Measurements from ENCODE around the gene ZNF12. TPM values are rescaled to one million over a fixed set of nuclear protein-coding genes. Genes with fewer than 3 reads are reported as not detected.
"Not testable (repeated sequence)": the region's sequence is repeated elsewhere in the genome, so short reads cannot be mapped to it uniquely, and the experiment has no call there.

ZNF12 gene
- total RNA-seq = 10 to 100 TPM; 22.4 to 23.2 TPM

GRCh38 chr7:6706666-6707407 lies at the start of gene ZNF12:
TSS of gene ZNF12 (minus strand) at chr7:6706947. CDS start at chr7:6705173, 1,774 bp downstream.
- ATAC-seq (peak; percentile 95), DNase-seq (peak; percentile 98)
- intact Hi-C loops (cut with DNase I, micrococcal nuclease) = loop anchor here (1.0 kb wide), 4 partner anchors 22 to 130 kb away; partner anchors contain the start of genes INTS15 (in 1 of the 2), ZDHHC4 (in 1 of the 2) and ZNF316 (in 1 of the 2)
- CTCF ChIA-PET = interaction anchor here (0.9 to 1.0 kb wide), 2 partner anchors 12 to 115 kb away, joined by 3 read pairs; no protein-coding TSS in a partner anchor
- Mint-ChIP-seq H3K27me3 (no peaks in the 10 kb centered on the region), H3K27ac (peak within 1 kb of the TSS; percentile 86), H3K36me3 (ENCODE audit: low read depth) (peaks cover 33% of the 10 kb centered on the region), H3K4me1 (peaks cover 37% of the 10 kb centered on the region), H3K9me3 (ENCODE audit: low read depth) (peaks cover 14% of the 10 kb centered on the region), H3K4me3 (peak within 1 kb of the TSS; percentile 86)
- POLR2A ChIA-PET = no interaction called here

- H3K27ac Mint-ChIP-seq; DNase-seq; intact Hi-C loops (cut with DNase I, micrococcal nuclease); POLR2A ChIA-PET; H3K4me3 Mint-ChIP-seq; H3K4me1 Mint-ChIP-seq; H3K9me3 Mint-ChIP-seq (ENCODE audit: low read depth); CTCF ChIA-PET; H3K27me3 Mint-ChIP-seq; H3K36me3 Mint-ChIP-seq (ENCODE audit: low read depth): not testable (repeated sequence)
- peak; percentile 23 for ATAC-seq
These were observed 47.2 kb upstream of the ZNF12 start, which contains the start of gene RSPH10B2 for GRCh38 chr7:6753964-6754363. TSS of gene RSPH10B2 (plus strand) at chr7:6754103. CDS start at chr7:6757678, 3,575 bp downstream.

GRCh38 chr7:6750173-6750572 lies 43.4 kb upstream of the ZNF12 start:
- DNase-seq; H3K4me1 Mint-ChIP-seq; intact Hi-C loops (cut with DNase I, micrococcal nuclease); H3K4me3 Mint-ChIP-seq; H3K9me3 Mint-ChIP-seq (ENCODE audit: low read depth); ATAC-seq; CTCF ChIA-PET; POLR2A ChIA-PET; H3K27me3 Mint-ChIP-seq; H3K27ac Mint-ChIP-seq; H3K36me3 Mint-ChIP-seq (ENCODE audit: low read depth): not testable (repeated sequence)

- intact Hi-C loops (cut with DNase I, micrococcal nuclease); POLR2A ChIA-PET; H3K27ac Mint-ChIP-seq; H3K36me3 Mint-ChIP-seq (ENCODE audit: low read depth); CTCF ChIA-PET; H3K4me1 Mint-ChIP-seq; H3K9me3 Mint-ChIP-seq (ENCODE audit: low read depth); DNase-seq; ATAC-seq; H3K4me3 Mint-ChIP-seq; H3K27me3 Mint-ChIP-seq: not testable (repeated sequence)
These were observed 42.6 kb upstream of the ZNF12 start for GRCh38 chr7:6749335-6749734.

GRCh38 chr7:6744410-6745100 lies 37.8 kb upstream of the ZNF12 start:
- H3K4me3 Mint-ChIP-seq; H3K4me1 Mint-ChIP-seq; POLR2A ChIA-PET; DNase-seq; H3K27me3 Mint-ChIP-seq; CTCF ChIA-PET; intact Hi-C loops (cut with DNase I, micrococcal nuclease); H3K27ac Mint-ChIP-seq; ATAC-seq; H3K9me3 Mint-ChIP-seq (ENCODE audit: low read depth): not testable (repeated sequence)
- peaks cover 19% of the 10 kb centered on the region for H3K36me3 Mint-ChIP-seq (ENCODE audit: low read depth)

GRCh38 chr7:6738415-6738814 lies 31.7 kb upstream of the ZNF12 start:
- CTCF ChIA-PET; POLR2A ChIA-PET; intact Hi-C loops (cut with DNase I, micrococcal nuclease); DNase-seq; H3K4me1 Mint-ChIP-seq; H3K27ac Mint-ChIP-seq; H3K9me3 Mint-ChIP-seq (ENCODE audit: low read depth); H3K4me3 Mint-ChIP-seq; H3K27me3 Mint-ChIP-seq; ATAC-seq: not testable (repeated sequence)
- peaks cover 50% of the 10 kb centered on the region for H3K36me3 Mint-ChIP-seq (ENCODE audit: low read depth)

GRCh38 chr7:6730343-6730633 lies 23.5 kb upstream of the ZNF12 start:
- CTCF ChIA-PET = interaction anchor here (0.7 kb wide), 1 partner anchor 823 kb away, joined by 3 read pairs; no protein-coding TSS in a partner anchor
- no peaks in the 10 kb centered on the region for H3K27me3 Mint-ChIP-seq
- POLR2A ChIA-PET = no interaction called here
- peak overlapping the region; percentile 85 for H3K27ac Mint-ChIP-seq
- no peak for DNase-seq
- ATAC-seq = no peak
- intact Hi-C loops (cut with DNase I, micrococcal nuclease) = loop anchor here in 1 of 2 experiments (5.0 kb wide), 1 partner anchor 912 kb away; the partner anchor contains the start of gene UMAD1
- peak overlapping the region; percentile 87 for H3K4me3 Mint-ChIP-seq
- peaks cover 41% of the 10 kb centered on the region for H3K36me3 Mint-ChIP-seq (ENCODE audit: low read depth)
- no peaks in the 10 kb centered on the region for H3K9me3 Mint-ChIP-seq (ENCODE audit: low read depth)
- H3K4me1 Mint-ChIP-seq = peaks cover 23% of the 10 kb centered on the region

- peak; percentile 99 for ATAC-seq
- Mint-ChIP-seq H3K4me1 (peaks cover 23% of the 10 kb centered on the region), H3K27ac (peak overlapping the region; percentile 93), H3K4me3 (peak overlapping the region; percentile 87), H3K27me3 (no peaks in the 10 kb centered on the region), H3K36me3 (ENCODE audit: low read depth) (peaks cover 37% of the 10 kb centered on the region), H3K9me3 (ENCODE audit: low read depth) (no peaks in the 10 kb centered on the region)
- intact Hi-C loops (cut with DNase I, micrococcal nuclease) = loop anchor here (1.0 to 5.0 kb wide), 3 partner anchors 22 to 913 kb away; partner anchors contain the start of genes INTS15 (in 1 of the 2) and UMAD1 (in 1 of the 2)
- ChIA-PET CTCF (interaction anchor here (0.7 kb wide), 1 partner anchor 822 kb away, joined by 3 read pairs; no protein-coding TSS in a partner anchor), POLR2A (interaction anchor here (0.5 kb wide), 1 partner anchor 25 kb away, joined by 5 read pairs; no protein-coding TSS in a partner anchor)
- peak; percentile 92 for DNase-seq
These were observed 23.0 kb upstream of the ZNF12 start for GRCh38 chr7:6729492-6730342.

- H3K27me3 Mint-ChIP-seq; ATAC-seq; CTCF ChIA-PET; H3K9me3 Mint-ChIP-seq (ENCODE audit: low read depth); DNase-seq: not testable (repeated sequence)
- intact Hi-C loops (cut with DNase I, micrococcal nuclease) = loop anchor here (1.0 kb wide), 2 partner anchors 22 to 139 kb away; partner anchors contain the start of gene INTS15 (in 1 of the 2)
- Mint-ChIP-seq H3K4me1 (peaks cover 23% of the 10 kb centered on the region), H3K27ac (peak overlapping the region; percentile 93), H3K36me3 (ENCODE audit: low read depth) (peaks cover 32% of the 10 kb centered on the region), H3K4me3 (peak overlapping the region; percentile 87)
- POLR2A ChIA-PET = interaction anchor here (0.5 kb wide), 1 partner anchor 25 kb away, joined by 5 read pairs; no protein-coding TSS in a partner anchor
These were observed 22.2 kb upstream of the ZNF12 start for GRCh38 chr7:6728893-6729491.

- ChIA-PET CTCF (no interaction called here), POLR2A (interaction anchor here (0.7 kb wide), 1 partner anchor 9 kb away, joined by 3 read pairs; no protein-coding TSS in a partner anchor)
- no peak overlapping the region for H3K4me3 Mint-ChIP-seq
- H3K9me3 Mint-ChIP-seq (ENCODE audit: low read depth) = no peaks in the 10 kb centered on the region
- H3K27me3 Mint-ChIP-seq = no peaks in the 10 kb centered on the region
- no peak overlapping the region for H3K27ac Mint-ChIP-seq
- no peak for ATAC-seq
- H3K4me1 Mint-ChIP-seq = peaks cover 16% of the 10 kb centered on the region
- H3K36me3 Mint-ChIP-seq (ENCODE audit: low read depth) = peaks cover 21% of the 10 kb centered on the region
- intact Hi-C loops (cut with DNase I, micrococcal nuclease) = no loop called here
- no peak for DNase-seq
These were observed 20.9 kb upstream of the ZNF12 start for GRCh38 chr7:6727663-6728062.

Measured in activated CD4-positive, alpha-beta T cell treated with anti-CD3 and anti-CD28 coated beads for 36 hours (primary cell).